ENCODE data around the gene CPPED1.

CPPED1 gene

GRCh38 chr16:12829096-12829888, 25.6 kb upstream of the CPPED1 start:
- TF ChIP-seq EZH2phosphoT487 (IDR thresholded peaks at IDR 0.05; ENCODE audit: borderline replicate concordance, low read length): no peak
- TF ChIP-seq CTCF (IDR thresholded peaks at IDR 0.05; ENCODE audit: low read depth, low read length, poor library complexity, severe bottlenecking): no peak
- H3K4me1 ChIP-seq (ENCODE audit: control insufficient read depth, low read length): no peaks in the 10 kb centered on the region
- H3K9me3 ChIP-seq (ENCODE audit: control insufficient read depth, insufficient read depth, low read length): no peaks in the 10 kb centered on the region
- H3K4me3 ChIP-seq (ENCODE audit: low read length): no peak overlapping the region
- H3F3A ChIP-seq (ENCODE audit: control insufficient read depth, insufficient read depth): no peaks in the 10 kb centered on the region
- no peaks in the 10 kb centered on the region for H4K20me1 ChIP-seq (ENCODE audit: control insufficient read depth, insufficient read depth, low read depth, low read length)
- H3K36me3 ChIP-seq (ENCODE audit: control insufficient read depth, low read length): no peaks in the 10 kb centered on the region
- no peak overlapping the region for H3K27ac ChIP-seq (ENCODE audit: low read depth, low read length)
- no peaks in the 10 kb centered on the region for H3K79me2 ChIP-seq (ENCODE audit: control insufficient read depth, low read length)
- H3K27me3 ChIP-seq (ENCODE audit: control insufficient read depth, low read length): peaks cover 7% of the 10 kb centered on the region
- no peaks in the 10 kb centered on the region for H3K9me2 ChIP-seq (replicated peaks; ENCODE audit: control insufficient read depth, low read length)
- no peak overlapping the region for H3K4me2 ChIP-seq (ENCODE audit: low read length)

DNA sequence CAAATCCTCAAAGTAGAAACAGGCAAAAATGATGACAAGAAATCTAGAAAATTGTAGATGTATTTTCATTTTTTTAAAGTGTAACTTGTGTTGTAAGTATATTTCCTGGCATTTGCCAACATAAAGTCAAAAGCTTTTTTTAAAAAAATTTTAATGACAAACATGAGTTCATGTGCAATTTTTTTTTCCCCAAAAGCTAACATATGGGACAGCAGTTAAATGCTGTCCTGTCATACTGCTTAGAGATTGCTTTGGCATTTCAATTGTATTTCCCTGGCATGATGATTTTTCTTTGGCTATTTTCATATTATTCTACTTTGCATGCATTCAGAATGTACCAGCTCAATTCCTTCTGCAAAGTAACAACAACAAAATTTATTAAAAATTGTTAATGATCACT, 24.5 kb upstream of the CPPED1 start:
- H4K20me1 ChIP-seq (ENCODE audit: control insufficient read depth, insufficient read depth, low read depth, low read length): no peaks in the 10 kb centered on the region
- H3K36me3 ChIP-seq (ENCODE audit: control insufficient read depth, low read length): no peaks in the 10 kb centered on the region
- H3K4me3 ChIP-seq (ENCODE audit: low read length): no peak overlapping the region
- no peak overlapping the region for H3K4me2 ChIP-seq (ENCODE audit: low read length)
- H3K9me2 ChIP-seq (replicated peaks; ENCODE audit: control insufficient read depth, low read length): no peaks in the 10 kb centered on the region
- H3K4me1 ChIP-seq (ENCODE audit: control insufficient read depth, low read length): no peaks in the 10 kb centered on the region
- no peaks in the 10 kb centered on the region for H3K79me2 ChIP-seq (ENCODE audit: control insufficient read depth, low read length)
- peaks cover 9% of the 10 kb centered on the region for H3K27me3 ChIP-seq (ENCODE audit: control insufficient read depth, low read length)
- H3F3A ChIP-seq (ENCODE audit: control insufficient read depth, insufficient read depth): no peaks in the 10 kb centered on the region
- H3K9me3 ChIP-seq (ENCODE audit: control insufficient read depth, insufficient read depth, low read length): no peaks in the 10 kb centered on the region
- no peak overlapping the region for H3K27ac ChIP-seq (ENCODE audit: low read depth, low read length)
- no peak for TF ChIP-seq CTCF (IDR thresholded peaks at IDR 0.05; ENCODE audit: low read depth, low read length, poor library complexity, severe bottlenecking)
- no peak for TF ChIP-seq EZH2phosphoT487 (IDR thresholded peaks at IDR 0.05; ENCODE audit: borderline replicate concordance, low read length)

DNA sequence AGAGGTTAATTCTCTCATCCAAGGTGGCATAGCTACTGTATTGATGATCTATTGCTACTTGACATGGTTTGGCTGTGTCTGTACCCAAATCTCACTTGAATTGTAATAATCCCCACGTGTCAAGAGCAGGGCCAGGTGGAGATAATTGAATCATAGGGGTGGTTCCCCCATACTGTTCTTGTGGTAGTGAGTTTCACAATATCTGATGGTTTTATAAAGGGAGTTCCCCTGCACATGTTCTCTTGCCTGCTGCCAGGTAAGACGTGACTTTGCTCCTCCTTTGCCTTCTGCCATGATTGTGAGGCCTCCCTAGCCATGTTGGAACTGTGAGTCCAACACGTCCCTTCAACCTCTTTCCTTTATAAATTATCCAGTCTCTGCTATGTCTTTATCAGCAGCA, 22.9 kb upstream of the CPPED1 start:
- Histone ChIP-seq H4K20me1 (ENCODE audit: control insufficient read depth, insufficient read depth, low read depth, low read length) (no peaks in the 10 kb centered on the region), H3F3A (ENCODE audit: control insufficient read depth, insufficient read depth) (no peaks in the 10 kb centered on the region), H3K4me1 (ENCODE audit: control insufficient read depth, low read length) (no peaks in the 10 kb centered on the region), H3K79me2 (ENCODE audit: control insufficient read depth, low read length) (no peaks in the 10 kb centered on the region), H3K27ac (ENCODE audit: low read depth, low read length) (no peak overlapping the region), H3K9me3 (ENCODE audit: control insufficient read depth, insufficient read depth, low read length) (no peaks in the 10 kb centered on the region), H3K36me3 (ENCODE audit: control insufficient read depth, low read length) (no peaks in the 10 kb centered on the region), H3K4me3 (ENCODE audit: low read length) (no peak overlapping the region), H3K9me2 (replicated peaks; ENCODE audit: control insufficient read depth, low read length) (no peaks in the 10 kb centered on the region), H3K4me2 (ENCODE audit: low read length) (no peak overlapping the region), H3K27me3 (ENCODE audit: control insufficient read depth, low read length) (peaks cover 12% of the 10 kb centered on the region)
- no peak for TF ChIP-seq CTCF (IDR thresholded peaks at IDR 0.05; ENCODE audit: low read depth, low read length, poor library complexity, severe bottlenecking)
- no peak for TF ChIP-seq EZH2phosphoT487 (IDR thresholded peaks at IDR 0.05; ENCODE audit: borderline replicate concordance, low read length)
